SK-N-SH treated with all-trans-retinoic acid at 6 μM for 48 hours (cell line): ENCODE results near the gene RORB.

Experiments used
- ARNTL ChIP-seq: fragments of 450-650 bp; formaldehyde crosslinking; IDR thresholded peaks from 2 replicates; pipeline ENCODE4 v1.5.0; 2020; ENCODE audit warnings: low read depth, mild to moderate bottlenecking, moderate library complexity, borderline replicate concordance
- BACH2 ChIP-seq: fragments of 250-450 bp; sonication (Bioruptor Pico); IDR thresholded peaks from 2 replicates; pipeline ENCODE4 v1.9.0; 2021; ENCODE audit warnings: mild to moderate bottlenecking, borderline replicate concordance
- CREB5 ChIP-seq: fragments of 250-450 bp; sonication (Bioruptor Pico); IDR thresholded peaks from 2 replicates; pipeline ENCODE4 v1.5.1; 2020; ENCODE audit warnings: low read depth, mild to moderate bottlenecking, moderate library complexity
- CSDC2 ChIP-seq: fragments of 250-450 bp; sonication (Bioruptor Pico); IDR thresholded peaks from 2 replicates; pipeline ENCODE4 v1.5.0; 2020; ENCODE audit warnings: mild to moderate bottlenecking, moderate library complexity
- ESRRG ChIP-seq: fragments of 250-450 bp; sonication (Bioruptor Pico); IDR thresholded peaks from 2 replicates; pipeline ENCODE4 v1.6.1; 2021; ENCODE audit warnings: mild to moderate bottlenecking
- GLIS3 ChIP-seq: fragments of 250-450 bp; sonication (Bioruptor Pico); IDR thresholded peaks from 2 replicates; pipeline ENCODE4 v1.5.0; 2020; ENCODE audit warnings: mild to moderate bottlenecking, moderate library complexity
- ISL1 ChIP-seq: fragments of 250-450 bp; sonication (Bioruptor Pico); IDR thresholded peaks from 2 replicates; pipeline ENCODE4 v2.1.2; 2022; ENCODE audit warnings: mild to moderate bottlenecking, moderate library complexity
- OSR1 ChIP-seq: fragments of 250-450 bp; sonication (Bioruptor Pico); IDR thresholded peaks from 2 replicates; pipeline ENCODE4 v1.8.0; 2022; ENCODE audit warnings: moderate library complexity, mild to moderate bottlenecking, inconsistent platforms
- PATZ1 ChIP-seq: fragments of 250-450 bp; sonication (Bioruptor Pico); IDR thresholded peaks from 2 replicates; pipeline ENCODE4 v1.8.0; 2020; ENCODE audit warnings: mild to moderate bottlenecking, moderate library complexity, borderline replicate concordance
- POU6F1 ChIP-seq: fragments of 250-450 bp; sonication (Bioruptor Pico); IDR thresholded peaks from 2 replicates; pipeline ENCODE4 v1.8.0; 2021; ENCODE audit warnings: low read depth, mild to moderate bottlenecking, moderate library complexity, borderline replicate concordance
- RARB ChIP-seq: fragments of 250-450 bp; sonication (Bioruptor Pico); IDR thresholded peaks from 2 replicates; pipeline ENCODE4 v1.8.0; 2021; ENCODE audit warnings: mild to moderate bottlenecking, moderate library complexity
- TCF4 ChIP-seq: fragments of 250-450 bp; sonication (Bioruptor Pico); IDR thresholded peaks from 2 replicates; pipeline ENCODE4 v1.8.0; 2021; ENCODE audit warnings: mild to moderate bottlenecking, moderate library complexity, borderline replicate concordance
- ZC3H10 ChIP-seq: fragments of 250-450 bp; sonication (Bioruptor Pico); IDR thresholded peaks from 2 replicates; pipeline ENCODE4 v1.5.1; 2021; ENCODE audit warnings: mild to moderate bottlenecking, moderate library complexity
- ZFP30 ChIP-seq: fragments of 450-650 bp; formaldehyde crosslinking; IDR thresholded peaks from 2 replicates; pipeline ENCODE4 v1.5.0; 2022; ENCODE audit warnings: mild to moderate bottlenecking, moderate library complexity

GRCh38 chr9:74697535-74697934 lies 200.4 kb downstream of the RORB start:
- no peak for TF ChIP-seq PATZ1 (CRISPR knock-in tag)
- no peak for TF ChIP-seq TCF4 (CRISPR knock-in tag)
- no peak for TF ChIP-seq BACH2
- no peak for TF ChIP-seq RARB
- TF ChIP-seq CREB5 (CRISPR knock-in tag), result no peak
- no peak for TF ChIP-seq ZFP30 (CRISPR knock-in tag)
- no peak for TF ChIP-seq ISL1 (CRISPR knock-in tag)
- no peak for TF ChIP-seq POU6F1 (CRISPR knock-in tag)
- TF ChIP-seq OSR1, result no peak
- no peak for TF ChIP-seq ZC3H10 (CRISPR knock-in tag)
- TF ChIP-seq CSDC2, result no peak
- no peak for TF ChIP-seq ARNTL (CRISPR knock-in tag)
- TF ChIP-seq ESRRG (CRISPR knock-in tag), result no peak
- no peak for TF ChIP-seq GLIS3 (CRISPR knock-in tag)
